ENCODE results near the gene HOXA10.
A peak's percentile ranks its signal among the peaks of the same experiment; 100 is the strongest.

Gene HOXA10

GRCh38 chr7:27203964-27204594 is 30.0 kb upstream of the HOXA10 start:
- DNase-seq (ENCODE audit: low read depth in 2 of 2) = no peak

DNA sequence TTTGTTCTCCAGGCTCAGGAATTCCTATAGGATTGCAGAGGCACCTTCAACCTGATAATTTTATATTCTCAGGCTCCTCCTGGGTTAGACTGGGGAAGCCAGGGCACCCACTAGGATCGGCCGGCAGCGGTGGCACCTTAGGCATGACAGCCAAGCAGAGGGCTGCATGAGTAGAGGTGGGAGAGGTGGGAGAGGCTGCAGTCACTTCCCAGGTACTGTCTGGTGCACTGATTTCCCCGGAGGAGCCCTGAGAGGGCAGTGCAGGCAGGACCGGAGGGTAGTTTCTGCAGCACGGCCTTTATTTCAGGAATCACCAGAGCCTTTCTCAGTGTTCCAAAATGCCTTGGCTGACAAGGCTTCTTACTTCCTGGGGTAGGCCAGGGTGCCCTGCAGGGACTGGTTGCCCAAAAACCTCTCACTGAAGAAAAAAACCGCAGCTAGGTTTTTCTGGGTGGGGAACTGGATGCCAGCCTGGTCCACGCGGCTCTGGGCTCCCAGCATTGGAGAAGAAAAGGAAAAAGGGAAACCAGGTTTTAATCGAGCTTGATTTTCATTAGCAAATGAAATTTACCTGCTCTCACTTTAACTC is 29.3 kb upstream of the HOXA10 start:
- no peak for DNase-seq (ENCODE audit: low read depth in 2 of 2)

DNA sequence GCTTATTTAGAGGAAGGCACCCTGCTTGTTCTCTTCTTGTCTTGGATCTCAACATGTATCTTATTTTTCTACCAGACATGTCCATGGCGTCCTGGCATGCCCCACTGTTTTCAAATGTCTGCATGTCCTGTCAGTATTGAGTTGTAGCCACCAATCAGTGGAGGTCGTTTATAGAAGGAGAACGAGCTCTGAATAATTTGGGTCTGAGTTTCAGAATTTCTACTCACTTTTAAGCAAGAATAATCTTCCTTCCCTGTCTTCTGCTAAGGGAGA is 28.7 kb upstream of the HOXA10 start:
- DNase-seq (ENCODE audit: low read depth in 2 of 2) = no peak

DNA sequence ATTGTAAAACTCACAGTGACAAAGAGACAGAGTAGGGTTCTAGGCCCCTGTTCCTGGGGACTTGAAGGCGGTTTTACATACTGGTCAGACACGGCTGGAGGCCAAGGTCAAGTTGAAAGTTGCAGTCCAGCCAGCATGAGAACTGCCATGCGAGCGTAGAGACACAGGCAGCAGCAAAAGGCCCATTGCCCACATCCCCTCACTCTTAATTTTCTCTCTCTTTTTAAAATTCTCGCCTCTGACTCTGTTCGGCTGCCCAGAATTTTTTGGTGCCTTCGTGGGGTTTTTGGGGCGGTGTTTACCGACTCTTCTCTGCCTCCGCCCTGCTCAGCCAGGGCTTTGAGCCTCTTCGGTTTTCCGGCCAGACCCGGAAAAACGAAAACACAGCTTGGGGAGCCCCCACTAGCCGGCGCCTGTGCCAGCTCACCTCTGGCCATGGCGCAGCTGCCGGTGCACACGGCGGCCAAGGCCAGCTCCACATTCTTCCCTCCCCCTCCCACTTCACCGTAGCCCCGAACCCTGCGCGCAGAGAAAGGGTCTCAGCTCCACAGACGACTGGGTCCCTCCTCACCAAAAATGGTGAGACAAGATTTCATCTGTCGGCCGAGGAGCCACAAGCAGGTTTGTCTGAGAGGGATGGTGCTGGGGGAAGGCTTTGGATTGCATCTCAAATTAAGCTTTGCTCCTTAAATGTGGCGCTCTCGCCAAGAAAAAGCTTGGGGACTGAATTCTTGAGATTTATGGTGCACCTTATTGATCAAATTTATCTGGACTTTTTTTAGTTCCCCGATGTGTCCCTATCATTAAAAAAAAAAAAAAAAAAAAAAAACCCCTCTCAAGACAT is 28.1 kb upstream of the HOXA10 start:
- no peak for DNase-seq (ENCODE audit: low read depth in 2 of 2)

DNA sequence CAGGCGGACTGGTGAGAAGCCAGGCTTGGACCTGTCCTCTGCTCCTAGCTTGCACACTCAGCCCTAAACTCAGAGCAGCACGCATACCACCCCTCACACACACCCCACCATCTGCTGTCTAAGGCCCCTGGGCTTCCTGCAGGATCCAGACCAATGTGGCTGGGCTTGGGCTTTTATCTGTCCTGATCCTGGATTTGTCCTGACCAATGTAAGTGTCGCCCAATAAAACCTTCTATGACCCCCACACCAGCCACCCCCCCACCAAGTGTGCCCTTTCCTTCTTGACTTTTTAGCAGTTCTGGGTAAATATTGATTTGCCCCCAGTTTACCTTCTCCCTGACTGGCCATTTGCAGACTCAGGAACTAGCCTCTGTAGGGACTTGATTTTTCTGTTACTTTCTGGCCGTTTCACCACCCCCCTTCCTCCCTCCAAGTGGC is 27.5 kb upstream of the HOXA10 start:
- DNase-seq (ENCODE audit: low read depth in 2 of 2) = no peak

- no peak for DNase-seq (ENCODE audit: low read depth in 2 of 2)
Observed at GRCh38 chr7:27200761-27201579, 26.9 kb upstream of the HOXA10 start.

DNA sequence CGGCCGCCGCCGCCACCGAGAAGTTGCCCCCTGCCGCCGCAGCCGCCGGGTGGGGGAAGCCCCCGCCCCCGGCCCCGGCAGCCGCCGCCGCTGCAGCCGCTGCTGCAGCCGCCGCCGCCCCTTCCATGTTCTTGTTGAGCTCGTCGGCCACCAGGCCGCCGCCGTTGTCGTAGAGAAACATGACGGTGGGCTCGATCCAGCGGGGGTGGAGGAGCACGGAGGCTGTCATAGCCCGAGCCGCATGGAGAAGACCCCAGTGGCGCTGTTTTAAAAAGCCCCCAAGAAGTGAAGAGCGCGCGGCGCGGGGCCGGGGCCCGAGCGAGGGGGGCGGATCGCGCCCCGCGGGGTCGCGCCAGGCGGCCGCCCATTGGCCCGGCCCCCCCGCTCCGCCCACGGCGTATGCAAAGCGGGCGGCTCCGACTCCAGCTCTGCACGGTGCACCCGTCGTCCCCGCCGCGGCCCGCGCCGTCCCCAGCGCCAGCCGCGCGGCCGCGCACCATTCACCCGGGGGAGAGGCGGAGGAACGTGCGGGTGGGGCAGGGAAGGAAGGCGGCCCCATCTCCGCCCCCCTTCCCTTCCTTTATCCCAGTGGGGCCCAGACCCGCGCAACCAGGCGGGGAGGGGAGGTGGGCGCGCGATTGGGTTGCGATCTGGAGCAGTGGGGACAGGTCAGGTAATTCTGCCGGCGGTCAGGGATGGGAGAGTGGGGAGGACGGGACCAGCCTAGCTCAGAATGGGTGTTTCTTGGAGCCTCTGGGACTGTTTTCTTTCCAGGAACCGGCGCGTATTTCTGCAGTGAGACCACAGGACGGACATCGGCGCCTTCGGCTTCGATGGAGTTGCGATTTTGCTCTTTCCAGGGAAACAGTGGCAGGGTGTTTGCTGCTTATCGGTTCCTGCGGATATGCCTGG is 26.0 kb upstream of the HOXA10 start, which contains the start of gene HOXA13:
HOXA13 (minus strand) TSS at position 243 of the 912 bp plus-strand sequence; CDS start at position 229, 14 bp downstream.
- no peak for DNase-seq (ENCODE audit: low read depth in 2 of 2)

GRCh38 chr7:27198871-27199801 is 25.0 kb upstream of the HOXA10 start:
- no peak for DNase-seq (ENCODE audit: low read depth in 2 of 2)

GRCh38 chr7:27198138-27198841 is 24.2 kb upstream of the HOXA10 start:
- no peak for DNase-seq (ENCODE audit: low read depth in 2 of 2)

DNA sequence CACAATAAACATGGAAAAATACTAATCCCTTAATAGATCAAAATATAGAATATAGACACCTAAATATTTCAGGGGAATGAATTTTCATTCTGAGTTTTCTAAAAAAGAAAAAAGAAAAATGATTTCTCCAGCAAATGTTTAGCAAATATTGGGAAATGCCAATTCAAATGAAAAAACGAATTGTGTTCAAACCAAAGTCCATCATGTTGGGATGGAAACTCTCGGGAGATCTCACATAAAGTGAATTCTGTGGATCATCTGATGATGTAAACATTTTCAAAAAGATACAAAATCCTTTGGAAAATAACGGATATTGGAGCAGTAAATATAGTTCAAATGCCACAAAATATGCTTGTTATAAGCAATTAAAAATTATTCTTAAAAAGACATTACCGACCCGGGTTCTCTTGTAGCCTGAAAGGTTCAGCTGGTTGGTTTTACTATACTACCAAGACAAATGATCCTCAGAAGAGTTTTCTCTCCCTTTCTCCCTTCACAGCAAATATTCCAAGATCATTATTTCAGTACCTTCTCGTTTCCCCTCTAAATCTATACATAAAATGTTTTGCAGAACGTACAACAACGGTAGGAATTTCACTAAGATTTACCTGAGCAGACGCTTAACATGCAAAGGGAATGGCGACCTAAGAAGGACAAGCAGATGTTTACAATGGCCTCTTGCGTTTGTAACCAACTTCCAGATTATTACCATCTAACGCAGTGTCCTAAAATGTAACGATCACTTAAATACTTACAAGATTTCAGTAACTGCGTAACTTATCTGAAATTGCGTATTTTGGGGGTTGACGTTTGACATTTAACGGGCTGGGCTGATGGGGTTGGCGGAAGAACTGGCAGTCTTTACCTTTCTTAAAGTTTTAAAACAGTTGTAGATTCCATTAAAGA is 23.3 kb upstream of the HOXA10 start:
- no peak for DNase-seq (ENCODE audit: low read depth in 2 of 2)

DNA sequence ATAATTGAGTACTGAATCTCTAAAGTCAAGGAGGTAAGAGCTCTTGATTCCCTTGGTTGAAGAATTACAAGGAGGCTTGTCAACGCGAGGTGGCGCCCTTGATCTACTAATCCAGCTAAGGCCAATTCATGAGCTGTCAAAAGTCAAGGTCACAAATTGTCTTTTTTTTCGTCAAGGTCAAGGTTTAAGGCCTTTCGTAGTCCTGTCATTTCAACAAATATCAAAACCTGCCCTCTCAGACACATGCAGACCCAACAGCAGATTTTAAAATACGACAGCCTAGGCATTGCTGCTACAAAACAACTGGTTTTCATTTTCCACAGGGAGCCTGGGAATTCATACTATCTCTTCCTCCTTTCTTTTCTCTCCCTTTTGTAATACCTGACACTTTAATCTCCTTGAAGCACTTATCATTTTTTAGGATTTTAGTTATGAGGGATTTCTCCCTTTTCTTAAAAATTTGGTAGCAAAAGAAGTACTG is 22.2 kb upstream of the HOXA10 start:
- DNase-seq (ENCODE audit: low read depth in 2 of 2) = peak; percentile 63 to 83

DNA sequence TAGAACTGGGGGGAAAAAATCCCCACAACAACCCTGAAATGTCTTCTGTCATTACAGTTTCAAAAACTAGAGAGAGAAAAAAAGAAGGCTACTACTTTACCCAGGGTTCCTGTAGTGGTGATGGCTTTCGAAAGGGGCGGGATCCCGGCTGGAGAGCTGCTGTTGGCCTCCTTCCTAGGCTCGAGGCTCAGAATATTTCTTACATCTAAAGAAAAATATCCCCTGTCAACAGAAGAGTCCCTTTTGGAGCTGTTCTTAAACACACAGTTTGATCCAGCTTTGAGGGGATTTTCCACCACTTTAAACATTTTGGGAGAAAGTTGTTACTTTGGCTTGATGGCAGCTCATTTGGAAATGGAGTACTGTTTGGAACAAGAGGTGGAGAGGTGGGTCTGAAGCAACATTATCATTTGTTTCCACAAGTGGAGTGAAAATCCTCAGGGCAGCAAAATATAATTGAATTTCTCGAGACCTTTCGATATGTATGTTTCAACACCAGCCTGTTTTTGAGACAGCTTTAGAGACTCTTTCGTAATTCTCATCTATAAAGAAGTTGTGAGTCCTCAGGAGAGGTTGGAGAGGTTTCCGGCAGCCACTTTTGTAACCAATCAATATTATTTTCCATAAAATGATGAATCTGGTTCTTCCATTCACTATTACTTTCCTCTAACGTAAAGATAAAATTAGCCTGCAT is 20.7 kb upstream of the HOXA10 start:
- no peak for DNase-seq (ENCODE audit: low read depth in 2 of 2)

GRCh38 chr7:27194002-27194352 is 19.9 kb upstream of the HOXA10 start:
- no peak for DNase-seq (ENCODE audit: low read depth in 2 of 2)

DNA sequence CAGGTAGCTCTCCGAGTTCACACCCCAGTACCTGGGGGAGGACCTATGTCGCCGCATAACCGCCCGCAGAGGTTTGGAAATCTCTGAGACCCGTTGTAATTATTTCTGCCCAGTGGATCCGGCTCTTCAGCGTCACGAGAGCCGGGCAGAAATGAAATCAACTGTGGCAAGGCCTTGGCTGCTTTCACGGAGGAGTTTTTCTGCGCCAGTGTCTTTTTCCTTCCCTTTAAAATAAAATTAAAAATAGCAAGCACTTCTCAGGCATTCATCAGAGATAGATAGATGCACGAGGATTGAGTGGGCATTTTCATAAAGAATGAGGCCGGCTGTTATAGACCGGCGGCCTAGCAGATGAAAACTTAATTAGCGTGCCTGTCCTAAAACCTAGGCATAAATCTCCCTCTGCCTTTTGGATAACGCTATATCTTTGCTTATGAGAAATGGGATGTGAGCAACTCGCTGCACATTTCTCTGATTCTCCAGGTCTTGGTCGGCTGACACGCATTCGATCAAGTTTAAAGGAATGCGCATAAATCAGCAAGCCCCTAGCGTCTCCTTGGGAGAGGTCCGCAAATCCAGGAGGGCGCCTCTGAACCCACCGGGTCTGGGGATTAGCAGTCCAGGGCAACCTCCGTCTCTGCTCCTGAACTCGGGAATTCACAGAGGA is 19.3 kb upstream of the HOXA10 start:
- no peak for DNase-seq (ENCODE audit: low read depth in 2 of 2)

- DNase-seq (ENCODE audit: low read depth in 2 of 2) = no peak
Observed at GRCh38 chr7:27192546-27193334, 18.6 kb upstream of the HOXA10 start.

DNA sequence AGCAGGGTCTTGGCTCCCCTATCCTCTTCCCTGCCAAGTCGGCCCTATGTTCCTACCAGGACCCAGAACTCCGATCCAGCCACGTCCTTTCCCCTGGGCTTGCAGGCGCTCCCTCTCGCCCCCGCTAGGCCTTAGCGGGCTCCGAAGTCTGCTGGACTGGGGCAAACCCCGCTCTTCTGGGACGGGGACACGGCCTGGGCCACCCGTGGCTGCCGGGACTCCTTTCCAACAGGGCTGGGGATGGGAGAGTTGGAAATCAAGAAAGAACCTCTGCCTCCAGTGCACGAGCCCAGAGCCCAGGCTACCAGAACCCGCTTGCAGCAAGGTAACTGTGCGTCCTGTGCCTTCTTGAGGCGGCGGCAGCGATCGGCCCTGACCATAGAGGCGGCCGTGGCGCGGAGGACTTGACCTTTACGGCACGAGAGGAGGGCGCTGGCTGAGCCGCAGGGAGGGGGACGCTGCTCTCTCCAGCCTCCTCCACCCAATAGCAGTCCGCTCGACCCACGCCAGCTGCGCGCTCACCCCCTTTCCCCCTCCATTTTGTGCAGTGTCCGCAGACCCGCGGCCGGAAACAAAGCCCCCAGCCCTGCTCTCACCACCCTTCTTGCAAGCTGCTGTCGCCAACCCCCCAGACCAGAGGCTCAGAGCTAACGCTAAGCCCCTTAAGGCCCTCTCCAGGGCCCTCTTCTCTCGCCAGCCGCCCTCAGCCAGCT is 17.9 kb upstream of the HOXA10 start:
- DNase-seq (ENCODE audit: low read depth in 2 of 2) = no peak

Measured in stimulated activated CD4-positive, alpha-beta T cell treated with anti-CD3 and anti-CD28 coated beads, Interleukin-1b, Interleukin-23, amount 100 ng/mL, for 1 hour (primary cell).